ENCODE data around the gene DPP3.
"Not testable (repeated sequence)": the region's sequence is repeated elsewhere in the genome, so short reads cannot be mapped to it uniquely, and the experiment has no call there.

The DPP3 gene, protein sequence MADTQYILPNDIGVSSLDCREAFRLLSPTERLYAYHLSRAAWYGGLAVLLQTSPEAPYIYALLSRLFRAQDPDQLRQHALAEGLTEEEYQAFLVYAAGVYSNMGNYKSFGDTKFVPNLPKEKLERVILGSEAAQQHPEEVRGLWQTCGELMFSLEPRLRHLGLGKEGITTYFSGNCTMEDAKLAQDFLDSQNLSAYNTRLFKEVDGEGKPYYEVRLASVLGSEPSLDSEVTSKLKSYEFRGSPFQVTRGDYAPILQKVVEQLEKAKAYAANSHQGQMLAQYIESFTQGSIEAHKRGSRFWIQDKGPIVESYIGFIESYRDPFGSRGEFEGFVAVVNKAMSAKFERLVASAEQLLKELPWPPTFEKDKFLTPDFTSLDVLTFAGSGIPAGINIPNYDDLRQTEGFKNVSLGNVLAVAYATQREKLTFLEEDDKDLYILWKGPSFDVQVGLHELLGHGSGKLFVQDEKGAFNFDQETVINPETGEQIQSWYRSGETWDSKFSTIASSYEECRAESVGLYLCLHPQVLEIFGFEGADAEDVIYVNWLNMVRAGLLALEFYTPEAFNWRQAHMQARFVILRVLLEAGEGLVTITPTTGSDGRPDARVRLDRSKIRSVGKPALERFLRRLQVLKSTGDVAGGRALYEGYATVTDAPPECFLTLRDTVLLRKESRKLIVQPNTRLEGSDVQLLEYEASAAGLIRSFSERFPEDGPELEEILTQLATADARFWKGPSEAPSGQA

DNA sequence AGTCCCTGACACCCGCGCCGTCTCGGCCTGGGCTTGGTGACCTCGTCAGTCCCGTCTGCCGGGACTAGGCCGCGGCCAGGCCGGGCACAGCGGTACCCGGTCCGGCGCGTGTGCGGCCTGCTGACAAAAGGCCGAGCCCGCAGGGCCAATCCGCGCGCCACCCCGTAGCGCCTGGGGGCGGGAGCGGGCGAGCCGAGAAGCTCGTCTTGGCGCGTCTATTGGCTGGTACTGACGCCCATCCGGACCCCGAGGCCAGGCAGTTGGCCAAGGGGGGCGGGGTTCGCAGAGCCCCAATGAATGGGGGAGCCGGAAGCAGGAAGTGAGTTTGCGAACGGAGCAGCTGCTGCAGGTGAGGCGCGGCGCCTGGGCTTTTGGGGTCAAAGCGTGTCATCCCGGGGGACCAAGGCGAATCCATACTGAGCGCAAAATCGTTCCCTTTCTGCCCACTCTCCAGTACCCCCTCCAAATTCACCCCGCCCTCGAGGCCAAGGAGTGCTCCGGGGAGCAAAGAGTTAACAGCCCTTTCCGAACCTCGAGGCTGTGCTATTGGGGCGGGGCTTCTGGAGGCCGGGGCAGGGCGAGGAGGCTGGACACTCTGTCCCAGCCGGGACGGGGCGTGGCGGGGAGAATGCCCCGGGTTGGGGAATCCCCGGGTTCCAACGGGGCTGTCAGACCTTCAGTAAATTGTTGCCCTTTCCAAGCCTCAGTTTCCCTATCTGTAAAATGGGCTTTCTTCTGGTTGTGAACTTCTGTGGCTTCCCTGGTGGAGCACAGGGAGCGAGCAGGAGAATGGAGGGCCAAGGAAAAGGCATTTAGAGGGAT, at the start of gene DPP3:
Gene DPP3, plus strand, starts transcription at position 318 of the 822 bp plus-strand sequence. CDS start 1,767 bp downstream, outside the sequence.
- peak; percentile 95 for DNase-seq

DNA sequence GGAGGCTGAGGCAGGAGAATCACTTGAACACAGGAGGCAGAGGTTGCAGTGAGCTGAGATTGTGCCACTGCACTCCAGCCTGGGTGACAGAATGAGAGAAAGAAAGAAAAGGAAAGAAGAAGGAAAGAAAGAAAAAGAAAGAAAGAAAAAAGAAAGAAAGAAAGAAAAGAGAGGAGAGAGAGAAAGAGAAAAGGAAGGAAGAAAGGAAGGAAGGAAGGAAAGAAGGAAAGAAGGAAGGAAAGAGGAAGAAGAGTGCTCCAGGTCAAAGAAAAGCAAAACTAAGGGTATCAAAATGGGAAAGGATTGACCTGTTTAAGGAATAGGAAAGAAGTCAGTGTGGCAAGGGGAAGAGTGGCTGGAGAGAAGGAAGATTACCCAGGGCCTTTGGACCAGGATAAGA, 48.9 kb upstream of the DPP3 start:
- not testable (repeated sequence) for DNase-seq

DNA sequence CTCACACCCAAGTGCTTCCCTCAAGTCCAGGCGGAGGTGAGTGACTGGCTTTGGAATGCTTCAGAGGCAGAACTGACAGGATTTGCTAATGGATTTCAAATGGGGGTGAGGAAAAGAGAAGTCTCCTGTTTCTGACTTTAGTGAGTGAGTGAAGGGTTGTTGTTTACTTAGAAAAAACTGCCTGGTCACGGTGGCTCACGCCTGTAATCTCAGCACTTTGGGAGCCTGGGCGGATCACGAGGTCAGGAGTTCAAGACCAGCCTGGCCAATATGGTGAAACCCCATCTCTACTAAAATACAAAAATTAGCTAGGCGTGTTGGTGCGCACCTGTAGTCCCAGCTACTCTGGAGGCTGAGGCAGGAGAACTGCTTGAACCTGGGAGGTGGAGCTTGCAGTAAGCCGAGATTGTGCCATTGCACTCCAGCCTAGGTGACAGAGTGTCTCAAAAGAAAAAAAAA, 48.3 kb upstream of the DPP3 start:
- not testable (repeated sequence) for DNase-seq

DNA sequence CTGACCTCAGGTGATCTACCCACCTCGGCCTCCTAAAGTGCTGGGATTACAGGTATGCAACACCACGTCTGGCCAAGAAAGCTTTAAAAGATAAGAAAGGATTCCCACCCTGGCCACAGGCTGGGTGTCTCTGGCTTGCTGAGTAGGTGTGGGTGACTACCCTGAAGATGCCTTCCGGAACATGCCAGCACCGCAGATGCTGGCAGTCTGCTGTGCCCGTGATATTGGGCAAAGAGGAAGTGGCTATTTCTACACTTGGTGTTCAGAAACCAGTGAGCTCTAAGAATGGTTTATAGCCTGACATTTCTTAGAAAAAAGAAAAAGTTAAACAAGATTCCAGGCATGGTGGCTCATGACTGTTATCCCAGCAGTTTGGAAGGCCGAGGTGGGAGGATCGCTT, 47.6 kb upstream of the DPP3 start:
- DNase-seq: no peak

DNA sequence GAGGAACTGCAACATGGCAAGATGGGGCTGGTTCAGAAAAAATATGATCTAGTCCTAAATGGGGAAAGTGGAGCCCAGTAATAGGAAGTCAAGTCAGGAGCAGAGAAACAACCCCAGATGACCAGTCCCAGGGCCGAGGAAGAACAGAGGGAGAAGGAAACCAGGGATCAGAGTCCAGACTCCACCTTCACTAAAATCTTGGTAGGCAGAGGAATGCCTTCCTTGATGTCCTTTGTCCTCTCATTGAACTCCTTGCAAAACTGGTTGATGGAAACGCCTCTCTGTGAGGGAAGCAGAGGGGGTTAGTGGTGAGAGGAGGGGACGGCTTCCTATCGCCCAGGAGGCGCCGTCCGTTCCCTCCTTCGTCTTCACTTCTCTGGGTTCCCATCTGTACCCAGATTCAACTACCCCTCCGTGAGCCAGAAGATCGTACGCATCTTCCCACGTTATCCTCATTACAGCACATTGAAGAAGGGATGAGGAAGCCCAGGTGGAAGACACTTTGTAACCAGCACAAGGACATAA, 42.2 kb upstream of the DPP3 start:
- no peak for DNase-seq

DNA sequence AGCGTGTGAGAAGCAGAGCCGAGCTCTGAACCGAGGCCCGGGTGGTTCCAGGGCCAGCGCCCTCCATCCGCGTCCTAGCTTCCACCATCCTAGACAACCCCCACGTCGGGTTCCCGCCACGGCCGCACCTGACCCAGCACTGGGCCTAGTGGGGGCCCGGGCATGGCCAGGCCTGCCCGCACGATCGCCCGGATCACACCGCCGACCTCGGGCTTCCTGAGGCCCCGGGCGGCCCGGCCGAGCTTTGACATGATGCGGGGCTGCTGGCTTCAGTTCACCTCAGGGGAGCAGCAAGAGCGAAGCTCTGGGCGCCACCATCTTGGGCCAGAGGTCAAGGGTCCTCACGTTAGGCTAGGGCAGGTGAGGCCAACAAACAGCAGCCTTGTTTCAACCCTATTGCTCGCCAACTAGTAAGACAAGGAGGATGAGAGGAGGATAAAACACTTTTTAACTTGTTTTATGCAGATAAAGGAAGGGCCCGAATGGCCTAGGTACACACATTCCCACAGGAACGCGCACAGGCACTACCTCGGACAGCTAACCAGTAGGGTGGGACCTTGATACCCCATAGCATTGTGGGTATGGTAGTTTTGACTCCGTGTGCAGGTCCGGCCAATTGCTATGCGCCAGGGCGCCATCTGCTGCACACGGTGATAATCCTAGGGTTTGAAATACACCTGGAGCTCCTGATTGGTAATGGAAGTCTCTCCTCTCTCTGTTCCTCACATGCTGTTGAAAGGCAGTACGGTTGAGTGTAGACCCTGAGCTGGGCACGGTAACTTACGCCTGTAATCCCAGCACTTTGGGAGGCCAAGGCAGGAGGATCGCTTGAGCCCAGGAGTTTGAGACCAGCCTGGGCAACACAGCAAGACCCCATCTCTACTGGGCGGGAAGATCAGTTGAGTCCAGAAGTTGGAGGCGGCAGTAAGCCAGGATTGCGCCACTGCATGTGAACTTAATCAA, 41.4 kb upstream of the DPP3 start, which contains the start of gene MRPL11:
Gene MRPL11, minus strand, starts transcription at position 345 of the 963 bp plus-strand sequence. Its CDS starts 94 bp downstream, at position 251.
- peak; percentile 81 to 83 for DNase-seq

DNA sequence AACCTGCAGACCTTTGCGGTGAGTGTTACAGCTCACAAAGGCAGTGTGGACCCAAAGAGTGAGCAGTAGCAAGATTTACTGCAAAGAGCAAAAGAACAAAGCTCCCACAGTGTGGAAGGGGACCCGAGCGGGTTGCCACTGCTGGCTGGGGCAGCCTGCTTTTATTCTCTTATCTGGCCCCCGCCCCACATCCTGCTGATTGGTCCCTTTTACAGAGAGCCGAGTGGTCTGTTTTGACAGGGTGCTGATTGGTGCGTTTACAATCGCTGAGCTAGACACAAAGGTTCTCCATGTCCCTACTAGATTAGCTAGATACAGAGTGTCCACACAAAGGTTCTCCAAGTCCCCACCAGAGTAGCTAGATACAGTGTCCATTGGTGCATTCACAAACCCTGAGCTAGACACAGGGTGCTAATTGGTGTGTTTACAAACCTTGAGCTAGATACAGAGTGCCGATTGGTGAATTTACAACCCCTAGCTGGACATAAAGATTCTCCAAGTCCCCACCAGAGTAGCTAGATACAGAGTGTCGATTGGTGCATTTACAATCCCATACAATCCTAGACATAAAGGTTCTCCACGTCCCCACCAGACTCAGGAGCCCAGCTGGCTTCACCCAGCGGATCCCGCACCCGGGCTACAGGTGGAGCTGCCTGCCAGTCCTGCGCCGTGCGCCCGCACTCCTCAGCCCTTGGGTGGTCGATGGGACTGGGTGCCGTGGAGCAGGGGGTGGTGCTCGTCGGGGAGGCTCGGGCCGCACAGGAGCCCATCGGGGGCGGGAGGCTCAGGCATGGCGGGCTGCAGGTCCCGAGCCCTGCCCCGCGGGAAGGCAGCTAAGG, 39.9 kb upstream of the DPP3 start:
- not testable (repeated sequence) for DNase-seq

DNA sequence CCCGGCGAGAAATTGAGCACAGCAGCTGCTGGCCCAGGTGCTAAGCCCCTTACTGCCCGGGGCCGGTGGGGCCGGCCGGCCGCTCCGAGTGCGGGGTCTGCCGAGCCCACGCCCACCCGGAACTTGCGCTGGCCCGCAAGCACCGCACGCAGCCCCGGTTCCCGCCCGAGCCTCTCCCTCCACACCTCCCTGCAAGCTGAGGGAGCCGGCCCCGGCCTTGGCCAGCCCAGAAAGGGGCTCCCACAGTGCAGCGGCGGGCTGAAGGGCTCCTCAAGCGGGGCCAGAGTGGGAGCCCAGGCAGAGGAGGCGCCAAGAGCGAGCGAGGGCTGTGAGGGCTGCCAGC, 39.3 kb upstream of the DPP3 start:
- DNase-seq: not testable (repeated sequence)

DNA sequence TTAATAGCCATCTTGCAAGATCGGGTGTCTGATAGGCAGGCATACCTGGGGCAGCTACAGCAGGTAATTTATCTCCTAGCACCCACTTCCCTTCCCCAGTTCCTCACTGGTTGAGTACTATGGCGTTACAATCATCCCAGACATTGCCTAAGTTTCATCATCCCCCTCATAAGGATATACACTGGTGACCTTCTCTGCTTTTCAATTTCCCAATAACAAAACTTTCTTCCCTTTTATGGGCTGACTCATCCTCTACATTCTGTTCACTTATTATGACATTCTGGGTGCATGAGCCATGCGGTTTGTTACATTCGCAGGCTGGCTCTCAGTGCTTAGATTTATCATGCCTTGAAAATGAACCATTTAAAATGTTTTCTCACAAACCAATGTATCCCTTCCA, 36.6 kb upstream of the DPP3 start:
- no peak for DNase-seq

DNA sequence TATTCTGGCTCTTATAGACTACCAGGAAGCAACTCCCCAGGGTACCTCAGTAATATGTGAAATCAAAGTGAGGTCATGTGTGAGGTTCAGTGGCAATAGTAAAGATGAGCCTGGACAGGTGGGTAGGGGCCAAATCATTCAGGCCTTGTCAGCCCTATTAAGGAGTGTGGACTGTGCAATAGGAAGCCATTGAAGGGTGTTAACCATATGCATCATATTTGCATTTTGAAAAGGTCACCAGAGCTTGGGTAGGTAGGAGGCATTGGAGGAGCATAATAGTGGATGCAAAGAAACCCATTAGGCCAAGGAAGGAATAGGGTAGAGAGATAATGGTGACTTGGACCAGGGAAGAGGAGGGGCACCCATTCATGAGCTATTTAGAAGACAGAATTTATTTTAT, 33.2 kb upstream of the DPP3 start:
- DNase-seq: no peak

DNA sequence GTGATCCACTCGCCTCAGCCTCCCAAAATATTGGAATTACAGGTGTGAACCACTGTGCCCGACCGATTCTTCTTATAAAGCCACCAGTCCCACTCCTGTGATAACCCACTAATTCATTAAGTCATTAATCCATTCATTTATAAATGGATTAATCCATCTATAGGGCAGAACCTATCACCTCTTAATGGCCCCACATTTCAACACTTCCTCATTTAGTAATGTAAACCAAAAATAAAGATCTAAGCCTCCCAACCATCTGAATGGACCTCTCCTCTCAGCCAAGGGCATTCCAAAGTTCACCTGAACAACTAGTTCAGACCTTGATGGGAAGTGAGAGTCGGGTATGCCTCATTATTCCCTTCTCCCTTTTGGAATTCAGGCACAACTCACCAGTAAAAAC, 31.7 kb upstream of the DPP3 start:
- DNase-seq: no peak

DNA sequence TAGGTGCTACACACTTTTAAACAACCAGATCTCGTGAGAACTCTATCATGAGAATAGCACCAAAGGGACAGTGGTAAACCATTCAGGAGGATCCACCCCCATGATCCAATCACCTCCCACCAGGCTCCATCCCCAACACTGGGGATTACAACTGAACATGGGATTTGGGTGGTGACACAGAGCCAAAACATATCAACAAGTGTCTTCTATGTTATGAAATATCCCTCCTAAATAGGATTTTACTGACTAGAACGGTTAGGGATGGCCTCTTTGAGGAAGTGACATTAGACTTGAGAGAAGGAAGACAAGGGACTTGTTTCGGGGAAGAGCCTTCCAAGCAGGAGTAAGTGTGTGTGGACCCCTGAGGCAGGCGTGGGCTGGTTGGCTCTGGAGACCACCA, 29.7 kb upstream of the DPP3 start:
- no peak for DNase-seq

DNA sequence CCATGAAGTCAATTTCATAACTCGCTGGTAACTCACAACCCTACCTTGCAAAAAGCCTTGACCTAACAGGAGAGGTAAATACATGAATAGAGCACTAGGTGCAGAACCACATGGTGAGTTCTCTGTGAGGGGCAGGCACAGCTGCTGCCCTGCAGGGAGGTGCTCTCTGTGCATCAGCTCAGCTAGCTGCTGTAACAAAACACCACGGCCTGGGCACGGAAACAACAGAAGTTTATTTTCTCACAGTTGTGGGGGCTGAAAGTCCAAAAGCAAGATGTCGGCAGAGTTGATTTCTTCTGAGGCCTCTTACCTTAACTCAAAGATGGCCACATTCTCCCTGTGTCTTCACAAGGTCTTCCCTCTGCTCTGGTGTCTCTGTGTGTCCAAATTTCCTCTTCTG, 28.6 kb upstream of the DPP3 start:
- no peak for DNase-seq

DNA sequence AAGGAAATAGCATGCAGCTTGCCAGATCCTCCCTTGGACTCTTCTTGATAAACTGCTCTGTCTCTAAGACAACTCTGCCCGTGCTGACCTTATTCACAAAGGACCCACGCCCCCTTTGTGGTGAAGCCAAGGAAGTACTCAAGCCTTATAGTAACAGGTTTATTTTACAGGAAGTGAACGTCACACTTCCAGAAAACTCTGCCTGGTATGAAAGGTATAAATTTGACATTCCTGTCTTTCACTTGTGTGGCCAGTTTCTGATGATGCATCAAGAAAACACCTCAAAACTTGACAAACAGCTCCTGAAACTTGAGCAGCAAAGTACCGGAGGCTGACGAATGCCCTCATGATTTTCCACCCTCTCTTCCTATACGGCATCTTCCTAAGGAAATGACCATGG, 26.0 kb upstream of the DPP3 start:
- no peak for DNase-seq

DNA sequence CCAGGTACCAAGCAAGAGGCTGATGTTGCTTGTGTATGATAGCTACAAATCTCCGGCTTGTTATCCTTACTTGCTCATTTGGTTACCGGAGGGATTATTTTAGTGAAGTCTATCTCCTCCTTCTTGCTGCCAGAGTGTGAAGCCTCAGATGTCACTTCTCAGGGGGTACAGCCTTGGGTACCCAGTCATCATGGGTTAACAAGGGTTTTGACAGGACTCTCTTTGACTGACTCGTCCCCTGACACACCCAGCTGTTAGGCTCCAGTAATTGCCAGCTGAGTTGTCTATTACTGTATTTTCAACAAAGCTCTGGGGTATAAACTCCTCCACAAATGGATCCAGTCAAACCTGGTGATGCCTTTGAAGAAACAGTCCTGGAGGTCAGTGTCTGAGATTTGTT, 25.4 kb upstream of the DPP3 start:
- DNase-seq: no peak

DNA sequence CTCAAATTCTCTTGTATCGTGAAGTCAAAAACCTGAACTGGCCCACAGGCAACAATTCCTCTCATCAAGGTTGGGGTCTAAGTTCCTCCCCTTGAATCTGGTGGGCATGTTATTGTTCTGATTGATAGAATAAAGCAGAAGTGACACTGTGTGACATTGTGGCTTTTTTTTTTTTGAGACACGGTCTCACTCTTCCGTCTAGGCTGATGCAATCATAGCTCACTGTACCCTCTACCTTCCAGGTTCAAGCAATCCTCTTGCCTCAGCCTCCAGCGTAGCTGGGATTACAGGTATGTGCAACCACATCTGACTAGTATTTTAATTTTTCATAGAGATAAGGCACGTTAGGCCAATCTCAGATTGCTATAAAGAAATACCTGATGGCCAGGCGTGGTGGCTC, 22.4 kb upstream of the DPP3 start:
- DNase-seq: no peak

DNA sequence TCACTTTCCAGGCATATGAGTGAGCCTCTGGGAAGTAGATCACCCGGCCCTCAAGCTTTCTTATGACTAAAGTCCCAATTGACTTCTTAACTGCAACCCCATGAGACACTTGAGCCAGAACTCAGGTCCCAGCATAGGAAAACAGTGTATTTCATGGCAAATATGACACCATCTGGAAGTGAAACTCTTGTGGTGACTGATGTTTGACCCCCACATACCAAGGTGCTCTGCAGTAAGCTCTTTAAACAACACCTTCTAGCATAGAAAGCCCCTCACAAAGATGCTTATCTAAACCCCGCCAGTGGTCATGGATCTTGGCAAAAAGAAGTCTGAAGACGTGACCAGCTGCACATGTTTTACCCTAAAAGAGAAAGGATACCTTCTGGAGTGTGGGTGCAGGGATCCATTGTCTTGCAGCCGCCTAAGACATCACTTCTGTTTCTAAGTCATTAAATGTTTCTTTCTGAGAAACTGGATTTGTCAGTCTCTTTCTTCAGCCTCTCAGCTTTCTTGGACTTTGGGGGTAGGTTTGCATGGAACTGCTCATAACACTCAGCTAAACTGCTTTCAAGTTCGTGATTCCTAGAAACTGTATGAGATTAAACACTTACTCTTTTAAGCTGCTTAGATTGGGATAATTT, 21.0 kb upstream of the DPP3 start:
- no peak for DNase-seq

DNA sequence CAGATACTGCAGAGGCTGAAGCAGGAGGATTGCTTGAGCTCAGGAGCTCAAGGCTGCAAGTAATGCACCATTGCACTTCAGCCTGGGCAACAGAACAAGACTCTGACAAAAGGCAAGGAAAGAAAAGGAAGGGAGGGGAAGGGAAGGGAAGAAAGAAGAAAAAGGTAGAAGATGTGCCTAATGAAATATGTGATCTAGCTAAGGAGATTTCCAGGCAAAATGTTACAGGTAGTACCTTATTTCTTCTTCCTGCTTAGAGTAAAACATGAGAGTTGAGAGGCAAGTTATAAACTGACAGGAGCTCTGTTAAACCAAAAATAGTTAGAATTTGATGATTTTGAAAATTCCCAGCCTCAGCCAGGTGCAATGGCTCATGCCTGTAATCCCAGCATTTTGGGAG, 18.2 kb upstream of the DPP3 start:
- no peak for DNase-seq

DNA sequence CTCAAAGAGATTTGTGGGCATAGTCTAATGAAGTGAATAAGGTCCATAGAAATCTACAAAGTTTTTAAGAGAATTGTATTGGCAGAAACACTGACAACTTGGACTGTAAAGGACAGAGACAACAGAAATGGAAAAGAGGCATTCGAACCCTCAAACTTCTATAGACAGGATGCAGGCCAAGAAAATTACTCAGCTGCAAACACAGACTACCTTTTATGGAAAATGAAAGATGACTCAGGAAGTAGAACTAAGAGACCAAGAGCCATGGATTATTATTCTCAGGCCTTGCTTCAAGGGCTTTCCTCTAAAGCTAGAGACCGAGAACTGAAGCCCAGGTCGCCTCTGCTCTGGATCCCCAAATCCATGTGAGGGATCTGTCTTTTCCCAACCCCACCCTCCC, 17.3 kb upstream of the DPP3 start:
- no peak for DNase-seq

DNA sequence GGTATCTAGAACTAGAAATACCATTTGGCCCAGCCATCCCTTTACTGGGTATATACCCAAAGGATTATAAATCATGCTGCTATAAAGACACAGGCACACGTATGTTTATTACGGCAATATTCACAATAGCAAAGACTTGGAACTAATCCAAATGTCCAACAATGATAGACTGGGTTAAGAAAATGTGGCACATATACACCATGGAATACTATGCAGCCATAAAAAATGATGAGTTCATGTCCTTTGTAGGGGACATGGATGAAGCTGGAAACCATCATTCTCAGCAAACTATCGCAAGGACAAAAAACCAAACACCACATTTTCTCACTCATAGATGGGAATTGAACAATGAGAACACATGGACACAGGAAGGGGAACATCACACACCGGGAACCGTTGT, 16.1 kb upstream of the DPP3 start:
- not testable (repeated sequence) for DNase-seq
